PFSK-1 (cell line): ENCODE data around the gene PEAK1.

Source experiments
- FOXP2 ChIP-seq: optimal IDR thresholded peaks from 2 replicates; pipeline ENCODE3; 2011; ENCODE audit warnings: borderline replicate concordance, control low read depth, inconsistent platforms; ENCODE audit not compliant: insufficient read depth; ENCODE audit errors: extremely low read length, extremely low read depth
- POLR2AphosphoS5 ChIP-seq: IDR thresholded peaks from 2 replicates; pipeline ENCODE4 v1.6.1; 2012; ENCODE audit warnings: low read depth, mild to moderate bottlenecking, control low read depth, low read length, moderate library complexity
- REST ChIP-seq, 2 experiments: IDR thresholded peaks; 2 replicates each; pipeline versions ENCODE4 v1.6.1 to v1.8.0; 2011 to 2012; ENCODE audit warnings: low read depth in 2 of 2, low read length in 2 of 2, control low read depth in 1 of 2, inconsistent platforms in 1 of 2, mild to moderate bottlenecking in 1 of 2, moderate library complexity in 1 of 2; ENCODE audit not compliant: insufficient read depth in 1 of 2
- SIN3A ChIP-seq: IDR thresholded peaks from 2 replicates; pipeline ENCODE4 v1.6.1; 2012; ENCODE audit warnings: mild to moderate bottlenecking, low read length, moderate library complexity, borderline replicate concordance; ENCODE audit not compliant: insufficient read depth
- TAF1 ChIP-seq: IDR thresholded peaks from 2 replicates; pipeline ENCODE4 v1.6.1; 2012; ENCODE audit warnings: low read length, control low read depth, borderline replicate concordance; ENCODE audit not compliant: insufficient read depth

PEAK1 gene

GRCh38 chr15:77291107-77291506 is 128.8 kb downstream of the PEAK1 start:
- no peak for TF ChIP-seq REST (IDR thresholded peaks at IDR 0.05; ENCODE audit: insufficient read depth in 1 of 2, low read depth in 2 of 2, low read length in 2 of 2)
- no peak for TF ChIP-seq TAF1
- no peak for TF ChIP-seq FOXP2
- TF ChIP-seq POLR2AphosphoS5, result no peak
- TF ChIP-seq SIN3A, result no peak

GRCh38 chr15:77287385-77287784 is 132.5 kb downstream of the PEAK1 start:
- TF ChIP-seq POLR2AphosphoS5, result no peak
- no peak for TF ChIP-seq REST (IDR thresholded peaks at IDR 0.05; ENCODE audit: insufficient read depth in 1 of 2, low read depth in 2 of 2, low read length in 2 of 2)
- TF ChIP-seq TAF1, result no peak
- no peak for TF ChIP-seq SIN3A
- TF ChIP-seq FOXP2, result no peak

DNA sequence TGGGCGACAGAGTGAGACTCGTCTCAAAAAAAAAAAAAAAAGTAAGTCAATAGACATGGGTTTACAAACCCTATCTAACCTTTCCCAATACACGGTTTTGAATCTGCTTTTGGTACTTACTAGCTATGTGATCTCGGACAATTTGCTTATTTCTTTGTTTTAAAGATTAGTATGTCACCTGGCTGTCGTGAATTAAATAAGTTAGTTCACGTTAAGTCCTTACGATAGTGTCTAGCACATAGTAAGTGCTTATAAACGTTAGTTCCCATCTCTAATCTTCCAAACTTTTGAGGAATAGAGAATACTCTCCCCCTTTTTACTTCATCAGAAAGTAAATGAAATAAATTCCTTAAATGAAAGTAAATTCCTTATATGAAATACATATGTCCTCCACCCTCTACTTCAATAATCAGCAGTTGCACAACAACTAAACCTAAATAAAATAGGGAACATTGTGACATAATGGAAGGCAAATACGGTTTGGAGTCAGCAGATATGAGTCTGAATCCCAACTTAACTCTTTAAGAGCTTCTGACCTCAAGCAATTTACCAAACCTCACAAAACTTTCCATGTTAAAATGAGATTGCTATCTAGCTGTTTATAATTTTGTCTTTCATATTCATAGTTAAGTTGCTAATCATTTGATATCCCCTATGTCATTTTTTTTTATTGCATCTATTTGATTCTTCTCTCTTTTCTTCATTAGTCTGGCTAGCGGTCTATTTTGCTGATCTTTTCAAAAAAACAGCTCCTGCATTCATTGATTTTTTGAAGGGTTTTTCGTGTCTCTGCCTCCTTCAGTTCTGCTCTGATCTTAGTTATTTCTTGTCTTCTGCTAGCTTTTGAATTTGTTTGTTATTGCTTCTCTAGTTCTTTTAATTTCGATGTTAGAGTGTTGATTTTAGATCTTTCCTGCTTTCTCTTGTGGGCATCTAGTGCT is 134.6 kb downstream of the PEAK1 start:
- TF ChIP-seq SIN3A, result no peak
- no peak for TF ChIP-seq REST (IDR thresholded peaks at IDR 0.05; ENCODE audit: insufficient read depth in 1 of 2, low read depth in 2 of 2, low read length in 2 of 2)
- TF ChIP-seq TAF1, result no peak
- no peak for TF ChIP-seq FOXP2
- TF ChIP-seq POLR2AphosphoS5, result no peak

DNA sequence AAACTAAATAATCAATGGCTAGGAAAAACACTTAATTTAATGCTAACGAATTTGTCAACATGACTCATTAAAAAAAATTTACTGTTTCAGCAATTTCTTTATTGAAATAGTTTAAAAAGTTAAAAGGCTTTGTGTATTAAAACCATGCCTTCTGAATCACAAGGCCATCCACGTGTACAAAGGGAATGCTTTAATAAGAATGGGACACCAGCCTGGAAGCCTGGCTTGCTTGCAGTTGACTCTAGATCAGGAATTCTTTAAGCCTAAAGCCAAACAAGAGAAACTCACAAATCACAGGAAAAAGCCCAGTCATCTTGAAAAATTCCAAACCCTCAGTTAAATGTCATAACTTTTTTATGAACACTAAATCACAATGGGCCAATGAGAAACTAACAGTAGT is 137.6 kb downstream of the PEAK1 start:
- TF ChIP-seq SIN3A (no peak), FOXP2 (no peak), TAF1 (no peak), REST (IDR thresholded peaks at IDR 0.05; ENCODE audit: insufficient read depth in 1 of 2, low read depth in 2 of 2, low read length in 2 of 2) (no peak), POLR2AphosphoS5 (no peak)

GRCh38 chr15:77276943-77277342 is 143.0 kb downstream of the PEAK1 start:
- TF ChIP-seq TAF1 (no peak), FOXP2 (no peak), SIN3A (no peak), POLR2AphosphoS5 (no peak), REST (IDR thresholded peaks at IDR 0.05; ENCODE audit: insufficient read depth in 1 of 2, low read depth in 2 of 2, low read length in 2 of 2) (no peak)
